Vagina (tissue), 2 donors: Measurements from ENCODE around the gene SNX27.

Source experiments
- POLR2A ChIP-seq, 2 donors: fragments of 450-650 bp; IDR thresholded peaks; one replicate each; pipeline ENCODE4 v1.6.1; 2017; ENCODE audit warnings: antibody characterized with exemption in 2 of 2, mild to moderate bottlenecking in 2 of 2, moderate library complexity in 2 of 2
- POLR2AphosphoS5 ChIP-seq, 2 donors: sonication (generic); formaldehyde crosslinking; IDR thresholded peaks; one replicate each; pipeline ENCODE4 v1.9.0; 2017; ENCODE audit warnings: antibody characterized with exemption in 2 of 2, mild to moderate bottlenecking in 2 of 2, low read depth in 1 of 2; ENCODE audit not compliant: insufficient read depth in 1 of 2
- TF ChIP-seq, protein P1 (sequence below), 3 experiments: fragments of 450-650 bp in 2 of 3; fragments of 200-600 bp in 1 of 3; sonication (generic) in 1 of 3; IDR thresholded peaks; one replicate each; pipeline ENCODE4 v1.5.1; 2017 to 2019; ENCODE audit warnings: antibody characterized with exemption in 3 of 3, mild to moderate bottlenecking in 2 of 3, moderate library complexity in 2 of 3

DNA sequence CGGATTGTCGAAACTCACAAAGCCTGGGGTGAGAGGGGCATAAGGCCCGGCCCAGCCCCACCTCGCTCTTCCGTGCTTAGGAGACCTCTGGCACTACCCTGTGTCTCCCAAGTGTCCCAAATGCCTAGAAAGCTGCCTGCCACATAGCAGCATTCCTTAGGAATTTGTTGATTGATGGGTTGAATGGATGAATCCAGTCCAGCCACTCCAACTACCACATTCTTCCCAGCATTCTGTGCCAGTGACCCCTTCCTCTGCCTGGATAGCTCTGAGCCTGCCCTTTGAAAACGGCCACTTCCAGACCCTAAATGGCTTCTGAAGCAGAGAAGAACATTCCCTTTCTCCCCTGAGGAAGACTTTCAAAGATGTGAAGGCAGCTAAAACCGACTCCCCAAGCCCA is 93.3 kb downstream of the SNX27 start:
- TF ChIP-seq, protein P1, sequence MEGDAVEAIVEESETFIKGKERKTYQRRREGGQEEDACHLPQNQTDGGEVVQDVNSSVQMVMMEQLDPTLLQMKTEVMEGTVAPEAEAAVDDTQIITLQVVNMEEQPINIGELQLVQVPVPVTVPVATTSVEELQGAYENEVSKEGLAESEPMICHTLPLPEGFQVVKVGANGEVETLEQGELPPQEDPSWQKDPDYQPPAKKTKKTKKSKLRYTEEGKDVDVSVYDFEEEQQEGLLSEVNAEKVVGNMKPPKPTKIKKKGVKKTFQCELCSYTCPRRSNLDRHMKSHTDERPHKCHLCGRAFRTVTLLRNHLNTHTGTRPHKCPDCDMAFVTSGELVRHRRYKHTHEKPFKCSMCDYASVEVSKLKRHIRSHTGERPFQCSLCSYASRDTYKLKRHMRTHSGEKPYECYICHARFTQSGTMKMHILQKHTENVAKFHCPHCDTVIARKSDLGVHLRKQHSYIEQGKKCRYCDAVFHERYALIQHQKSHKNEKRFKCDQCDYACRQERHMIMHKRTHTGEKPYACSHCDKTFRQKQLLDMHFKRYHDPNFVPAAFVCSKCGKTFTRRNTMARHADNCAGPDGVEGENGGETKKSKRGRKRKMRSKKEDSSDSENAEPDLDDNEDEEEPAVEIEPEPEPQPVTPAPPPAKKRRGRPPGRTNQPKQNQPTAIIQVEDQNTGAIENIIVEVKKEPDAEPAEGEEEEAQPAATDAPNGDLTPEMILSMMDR (IDR thresholded peaks at IDR 0.05): no peak
- TF ChIP-seq POLR2A (IDR thresholded peaks at IDR 0.05): no peak
- no peak for TF ChIP-seq POLR2AphosphoS5 (IDR thresholded peaks at IDR 0.05; ENCODE audit: insufficient read depth in 1 of 2, low read depth in 1 of 2)
